ENCODE data around the gene CHMP5. TPM values are rescaled to one million over a fixed set of nuclear protein-coding genes. Genes with fewer than 3 reads are reported as not detected.
A peak's percentile ranks its signal among the peaks of the same experiment; 100 is the strongest.

Gene CHMP5
- total RNA-seq, 2 donors from 2014 or later: 22.6 to 23.3 TPM

DNA sequence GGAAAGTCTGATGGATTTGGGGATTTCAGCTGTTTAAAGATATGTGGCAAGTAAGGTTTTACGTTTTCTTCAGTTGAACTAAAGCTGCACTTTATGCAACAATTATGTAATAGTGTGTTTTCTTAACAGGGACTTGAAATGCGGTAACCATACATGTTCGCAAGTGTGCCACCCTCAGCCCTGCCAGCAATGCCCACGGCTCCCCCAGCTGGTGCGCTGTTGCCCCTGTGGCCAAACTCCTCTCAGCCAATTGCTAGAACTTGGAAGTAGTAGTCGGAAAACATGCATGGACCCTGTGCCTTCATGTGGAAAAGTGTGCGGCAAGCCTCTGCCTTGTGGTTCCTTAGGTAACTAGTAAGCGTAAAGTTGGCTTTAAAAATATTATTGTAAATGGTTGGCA is 53.9 kb downstream of the CHMP5 start:
- H3K27me3 Mint-ChIP-seq: no peaks in the 10 kb centered on the region
- no peak overlapping the region for H3K4me3 Mint-ChIP-seq
- H3K27ac Mint-ChIP-seq: peak overlapping the region; percentile 27
- DNase-seq (no peak), ATAC-seq (no peak)
- peaks cover 2% of the 10 kb centered on the region for H3K4me1 Mint-ChIP-seq
- no peaks in the 10 kb centered on the region for H3K9me3 ChIP-seq (ENCODE audit: control insufficient read depth, low read length, poor library complexity, severe bottlenecking)
- peaks cover 20% of the 10 kb centered on the region for H3K36me3 Mint-ChIP-seq (ENCODE audit: low read depth)

DNA sequence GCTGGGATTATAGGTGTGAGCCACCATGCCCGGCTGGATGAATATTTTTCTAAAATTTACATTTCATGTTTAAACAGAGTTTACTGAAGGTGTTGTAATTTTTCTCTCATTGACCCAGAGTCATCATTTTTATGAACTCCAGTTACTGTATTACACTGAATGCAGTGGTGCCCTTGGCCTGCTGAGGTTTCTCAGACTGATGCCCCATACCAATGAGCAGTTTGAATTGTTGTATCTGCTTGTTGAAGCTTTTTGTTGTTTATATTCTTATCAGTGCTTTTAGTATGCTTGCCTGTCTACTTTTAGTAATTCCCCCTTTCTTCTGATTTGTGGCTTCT is 55.4 kb downstream of the CHMP5 start:
- ATAC-seq (no peak), DNase-seq (no peak)
- Mint-ChIP-seq H3K36me3 (ENCODE audit: low read depth) (peaks cover 19% of the 10 kb centered on the region), H3K4me3 (no peak overlapping the region), H3K27me3 (no peaks in the 10 kb centered on the region), H3K4me1 (peaks cover 2% of the 10 kb centered on the region), H3K27ac (no peak overlapping the region)
- H3K9me3 ChIP-seq (ENCODE audit: control insufficient read depth, low read length, poor library complexity, severe bottlenecking): no peaks in the 10 kb centered on the region

DNA sequence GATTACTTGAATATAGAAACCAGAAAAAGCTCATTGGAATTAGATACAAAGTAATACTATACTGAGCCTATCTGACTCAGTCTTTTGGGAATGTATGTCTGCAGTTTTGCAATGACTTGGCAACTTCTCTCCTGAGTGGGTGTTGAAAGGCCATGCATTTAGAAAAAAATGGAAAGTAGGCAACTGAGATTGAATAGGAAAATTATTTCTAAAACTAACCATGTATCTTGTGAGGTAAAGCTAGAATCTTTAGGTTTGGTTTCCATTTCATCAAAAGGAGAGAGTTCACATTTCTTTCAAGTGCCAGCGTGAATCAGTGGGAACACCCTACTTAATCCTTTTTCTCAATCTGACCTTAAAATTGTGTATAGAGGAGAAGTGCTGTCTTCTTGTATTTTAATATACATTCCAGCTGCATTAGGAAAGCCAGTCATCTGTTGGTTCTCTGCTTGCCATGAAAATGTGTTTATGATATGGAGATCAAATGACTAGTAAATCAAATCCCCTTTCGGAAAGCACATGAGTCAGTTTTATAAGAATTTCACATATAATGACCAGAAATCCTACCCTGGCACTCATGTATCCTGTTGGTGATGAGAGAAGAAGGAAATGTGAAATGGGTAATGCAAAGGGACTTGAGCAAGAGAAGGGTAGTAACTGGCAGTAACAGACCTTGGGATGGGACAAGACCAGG is 55.9 kb downstream of the CHMP5 start:
- no peak overlapping the region for H3K27ac Mint-ChIP-seq
- H3K4me3 Mint-ChIP-seq: no peak overlapping the region
- DNase-seq (no peak), ATAC-seq (no peak)
- H3K27me3 Mint-ChIP-seq: no peaks in the 10 kb centered on the region
- peaks cover 2% of the 10 kb centered on the region for H3K4me1 Mint-ChIP-seq
- H3K9me3 ChIP-seq (ENCODE audit: control insufficient read depth, low read length, poor library complexity, severe bottlenecking): no peaks in the 10 kb centered on the region
- peaks cover 16% of the 10 kb centered on the region for H3K36me3 Mint-ChIP-seq (ENCODE audit: low read depth)

DNA sequence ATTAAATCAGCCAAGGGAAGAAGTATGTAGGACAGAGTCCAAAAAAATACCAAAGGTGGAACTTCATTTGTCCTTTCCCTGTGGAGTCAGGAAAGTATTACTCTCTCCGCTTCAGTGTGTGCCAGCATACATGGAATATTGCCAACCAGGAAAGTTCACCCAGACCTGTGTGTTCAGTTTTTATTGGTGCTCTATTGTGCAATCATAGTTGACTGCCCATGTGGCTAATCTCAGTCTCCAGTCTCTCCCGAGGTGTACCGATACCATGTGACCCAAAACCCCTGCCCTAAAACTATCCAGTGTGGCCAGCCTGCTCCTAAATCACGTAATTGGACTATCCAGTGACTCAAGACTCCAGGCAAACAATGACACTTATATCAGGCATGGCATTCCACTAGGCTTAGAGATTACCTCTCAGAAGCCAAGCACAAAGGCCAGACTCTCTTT is 64.3 kb downstream of the CHMP5 start:
- ATAC-seq: no peak
- no peak for DNase-seq
- no peaks in the 10 kb centered on the region for H3K9me3 ChIP-seq (ENCODE audit: control insufficient read depth, low read length, poor library complexity, severe bottlenecking)
- no peak overlapping the region for H3K4me3 Mint-ChIP-seq
- no peak overlapping the region for H3K27ac Mint-ChIP-seq
- H3K36me3 Mint-ChIP-seq (ENCODE audit: low read depth): peaks cover 7% of the 10 kb centered on the region
- no peaks in the 10 kb centered on the region for H3K27me3 Mint-ChIP-seq
- H3K4me1 Mint-ChIP-seq: no peaks in the 10 kb centered on the region

DNA sequence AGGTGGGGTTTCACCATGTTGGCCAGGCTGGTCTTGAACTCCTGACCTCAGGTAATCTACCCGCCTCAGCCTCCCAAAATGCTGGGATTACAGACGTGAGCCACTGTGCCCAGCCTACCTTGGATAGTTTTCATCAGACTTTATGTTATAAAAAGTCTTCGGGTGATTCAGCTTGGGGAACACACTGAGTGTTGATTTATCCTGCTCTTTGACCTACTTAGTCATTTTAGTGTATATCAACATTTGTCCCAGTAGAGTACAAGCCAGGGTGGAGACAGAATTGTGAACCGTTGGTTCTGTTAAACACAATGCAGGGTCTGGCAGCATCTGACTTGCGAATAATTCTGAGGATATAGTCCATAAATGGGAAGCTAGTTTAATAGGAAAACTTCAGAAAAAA is 65.1 kb downstream of the CHMP5 start:
- DNase-seq (no peak), ATAC-seq (no peak)
- H3K9me3 ChIP-seq (ENCODE audit: control insufficient read depth, low read length, poor library complexity, severe bottlenecking): no peaks in the 10 kb centered on the region
- no peaks in the 10 kb centered on the region for H3K27me3 Mint-ChIP-seq
- H3K4me1 Mint-ChIP-seq: no peaks in the 10 kb centered on the region
- no peak overlapping the region for H3K27ac Mint-ChIP-seq
- H3K4me3 Mint-ChIP-seq: no peak overlapping the region
- H3K36me3 Mint-ChIP-seq (ENCODE audit: low read depth): peaks cover 7% of the 10 kb centered on the region

DNA sequence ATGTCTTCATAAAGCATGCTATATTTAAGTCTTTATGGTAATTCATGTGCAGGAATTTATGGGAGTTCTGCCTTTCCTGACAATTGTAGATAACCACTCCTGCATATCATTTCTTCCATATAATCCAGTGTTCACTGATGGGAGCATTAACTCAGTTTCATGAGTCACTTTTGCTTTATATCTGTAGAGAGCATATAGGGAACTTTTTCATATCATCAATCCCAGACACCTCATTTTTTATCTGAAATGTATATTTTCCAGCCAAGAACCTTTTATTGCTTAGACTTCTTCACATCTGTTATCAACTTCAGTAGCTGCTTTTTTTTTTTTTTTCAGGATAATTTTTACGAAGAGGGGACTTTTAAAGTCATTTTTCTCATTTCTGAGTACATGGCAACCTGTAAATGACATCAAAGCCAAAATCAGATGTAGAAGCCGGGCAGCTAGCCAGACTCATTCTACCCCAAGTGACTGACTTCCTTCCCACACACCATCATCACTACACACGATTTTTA is 66.6 kb downstream of the CHMP5 start:
- Mint-ChIP-seq H3K27me3 (no peaks in the 10 kb centered on the region), H3K36me3 (ENCODE audit: low read depth) (peaks cover 9% of the 10 kb centered on the region), H3K4me1 (no peaks in the 10 kb centered on the region), H3K27ac (peak overlapping the region; percentile 39), H3K4me3 (no peak overlapping the region)
- no peak for DNase-seq
- no peaks in the 10 kb centered on the region for H3K9me3 ChIP-seq (ENCODE audit: control insufficient read depth, low read length, poor library complexity, severe bottlenecking)
- ATAC-seq: no peak

Other genes with a start within 250 kb of the CHMP5 start
- gene DNAJA1, start 239.8 kb upstream of the CHMP5 start, total RNA-seq: 100 to 1,000 TPM; 216 to 292 TPM
- gene SMU1, start 188.4 kb upstream of the CHMP5 start, total RNA-seq: 10 to 100 TPM; 20.6 to 21.2 TPM
- gene B4GALT1, start 97.7 kb upstream of the CHMP5 start, total RNA-seq: 100 to 1,000 TPM; 106 to 126 TPM
- gene SPINK4, start 24.9 kb upstream of the CHMP5 start, total RNA-seq: not detected
- 10 to 100 TPM; 51.6 to 62.5 TPM for gene BAG1, start 341 bp upstream of the CHMP5 start, total RNA-seq
- gene NFX1, start 25.5 kb downstream of the CHMP5 start, total RNA-seq: 10 to 100 TPM; 32.2 to 42.0 TPM
- gene AQP7, start 137.5 kb downstream of the CHMP5 start, total RNA-seq: 1 to 10 TPM in 1 of 2 donors, under 1 TPM in 1; 0.31 to 1.2 TPM
- gene AQP3, start 182.5 kb downstream of the CHMP5 start, total RNA-seq: 100 to 1,000 TPM; 206 to 225 TPM
- 10 to 100 TPM; 32.4 to 34.6 TPM for gene NOL6, start 208.9 kb downstream of the CHMP5 start, total RNA-seq